ENCODE data around the gene DNAJB6.

Gene DNAJB6

GRCh38 chr7:157335236-157335635 is 1.6 kb upstream of the DNAJB6 start:
- H3K4me2 ChIP-seq (ENCODE audit: low read length) = no peak overlapping the region
- H3K36me3 ChIP-seq (ENCODE audit: control insufficient read depth, insufficient read depth, low read length) = no peaks in the 10 kb centered on the region
- H3K79me2 ChIP-seq = peaks cover 22% of the 10 kb centered on the region
- no peak for TF ChIP-seq CTCF (IDR thresholded peaks at IDR 0.05)
- H3K4me3 ChIP-seq (ENCODE audit: low read depth, low read length) = no peak overlapping the region
- H3K27me3 ChIP-seq (ENCODE audit: control insufficient read depth, insufficient read depth, low read length) = no peaks in the 10 kb centered on the region
- H3K4me1 ChIP-seq = peaks cover 5% of the 10 kb centered on the region
- no peaks in the 10 kb centered on the region for H3K9me3 ChIP-seq (ENCODE audit: control insufficient read depth, low read length)
- no peak overlapping the region for H3K9ac ChIP-seq
- no peak overlapping the region for H2AFZ ChIP-seq
- H3K27ac ChIP-seq = no peak overlapping the region

- Histone ChIP-seq H3K27ac (no peak overlapping the region), H3K4me2 (ENCODE audit: low read length) (peak overlapping the region; percentile 80), H3K9ac (no peak overlapping the region), H3K9me3 (ENCODE audit: control insufficient read depth, low read length) (no peaks in the 10 kb centered on the region), H3K27me3 (ENCODE audit: control insufficient read depth, insufficient read depth, low read length) (no peaks in the 10 kb centered on the region), H3K79me2 (peaks cover 30% of the 10 kb centered on the region), H3K4me3 (ENCODE audit: low read depth, low read length) (peak overlapping the region; percentile 67), H3K4me1 (peaks cover 5% of the 10 kb centered on the region), H2AFZ (peak overlapping the region; percentile 92), H3K36me3 (ENCODE audit: control insufficient read depth, insufficient read depth, low read length) (no peaks in the 10 kb centered on the region)
- no peak for TF ChIP-seq CTCF (IDR thresholded peaks at IDR 0.05)
These were observed 817 bp upstream of the DNAJB6 start for GRCh38 chr7:157335991-157336382.

- TF ChIP-seq CTCF (IDR thresholded peaks at IDR 0.05) = no peak
- Histone ChIP-seq H3K27ac (peak overlapping the region; percentile 84), H3K79me2 (peaks cover 42% of the 10 kb centered on the region), H3K4me1 (peaks cover 5% of the 10 kb centered on the region), H3K9ac (no peak overlapping the region), H2AFZ (peak overlapping the region; percentile 92), H3K27me3 (ENCODE audit: control insufficient read depth, insufficient read depth, low read length) (no peaks in the 10 kb centered on the region), H3K9me3 (ENCODE audit: control insufficient read depth, low read length) (no peaks in the 10 kb centered on the region), H3K36me3 (ENCODE audit: control insufficient read depth, insufficient read depth, low read length) (no peaks in the 10 kb centered on the region), H3K4me2 (ENCODE audit: low read length) (peak overlapping the region; percentile 93), H3K4me3 (ENCODE audit: low read depth, low read length) (peak overlapping the region; percentile 77)
These were observed 729 bp downstream of the DNAJB6 start for GRCh38 chr7:157337316-157338149.

GRCh38 chr7:157339777-157340677 is 3.2 kb downstream of the DNAJB6 start:
- Histone ChIP-seq H3K27ac (no peak overlapping the region), H3K79me2 (peaks cover 58% of the 10 kb centered on the region), H3K9me3 (ENCODE audit: control insufficient read depth, low read length) (no peaks in the 10 kb centered on the region), H3K27me3 (ENCODE audit: control insufficient read depth, insufficient read depth, low read length) (no peaks in the 10 kb centered on the region), H2AFZ (no peak overlapping the region), H3K4me2 (ENCODE audit: low read length) (no peak overlapping the region), H3K4me3 (ENCODE audit: low read depth, low read length) (no peak overlapping the region), H3K4me1 (peaks cover 5% of the 10 kb centered on the region), H3K9ac (no peak overlapping the region), H3K36me3 (ENCODE audit: control insufficient read depth, insufficient read depth, low read length) (no peaks in the 10 kb centered on the region)
- TF ChIP-seq CTCF (IDR thresholded peaks at IDR 0.05) = peak; percentile 91

Measured in parathyroid adenoma (tissue), 2 donors.